HepG2 (cell line): ENCODE data around the gene AKR1C2. TPM values are rescaled to one million over a fixed set of nuclear protein-coding genes. Genes with fewer than 3 reads are reported as not detected.

ENCODE experiments used
- ATAD3A ChIP-seq: sonication (generic); formaldehyde crosslinking; IDR thresholded peaks from 2 replicates; pipeline ENCODE4 v1.4.0; 2020; ENCODE audit warnings: missing genetic modification reagents
- CTCF ChIP-seq: sonication (generic); formaldehyde crosslinking; IDR thresholded peaks from 2 replicates; pipeline ENCODE4 v1.5.0; 2020; ENCODE audit warnings: mild to moderate bottlenecking, missing genetic modification reagents, moderate library complexity
- FLYWCH1 ChIP-seq: sonication (generic); formaldehyde crosslinking; IDR thresholded peaks from 2 replicates; pipeline ENCODE4 v1.8.1; 2023; ENCODE audit warnings: mild to moderate bottlenecking, missing genetic modification reagents
- HNF1A ChIP-seq, 2 experiments: sonication (generic) in 1 of 2; formaldehyde crosslinking in 1 of 2; IDR thresholded peaks; 2 replicates each; pipeline versions ENCODE4 v1.4.0 to v1.6.1; 2016 to 2020; ENCODE audit warnings: borderline replicate concordance in 1 of 2, low read depth in 1 of 2, mild to moderate bottlenecking in 1 of 2, missing genetic modification reagents in 1 of 2
- IRF2 ChIP-seq: IDR thresholded peaks from 2 replicates; pipeline ENCODE4 v1.6.1; 2018; ENCODE audit warnings: missing genetic modification reagents, missing compliant biosample characterization
- ISX ChIP-seq: sonication (generic); formaldehyde crosslinking; conservative IDR thresholded peaks from 2 replicates; pipeline ENCODE4 v1.5.0; 2020; ENCODE audit warnings: missing genetic modification reagents
- JARID2 ChIP-seq: sonication (generic); formaldehyde crosslinking; IDR thresholded peaks from 2 replicates; pipeline ENCODE4 v1.8.1; 2023; ENCODE audit warnings: missing genetic modification reagents, inconsistent platforms; ENCODE audit not compliant: insufficient replicate concordance
- JUNB ChIP-seq: sonication (generic); formaldehyde crosslinking; IDR thresholded peaks from 2 replicates; pipeline ENCODE4 v1.8.0; 2022; ENCODE audit warnings: missing genetic modification reagents, mild to moderate bottlenecking, borderline replicate concordance
- NRL ChIP-seq: sonication (generic); formaldehyde crosslinking; IDR thresholded peaks from 2 replicates; pipeline ENCODE4 v1.5.0; 2020; ENCODE audit warnings: missing genetic modification reagents, mild to moderate bottlenecking, moderate library complexity, borderline replicate concordance
- RFX1 ChIP-seq: fragments of 450-650 bp; IDR thresholded peaks from 2 replicates; pipeline ENCODE4 v1.6.1; 2017
- SKI ChIP-seq: fragments of 450-650 bp; IDR thresholded peaks from one replicate; pipeline ENCODE4 v1.6.1; 2018; ENCODE audit warnings: mild to moderate bottlenecking; ENCODE audit not compliant: partially characterized antibody
- SOX5 ChIP-seq: IDR thresholded peaks from 2 replicates; pipeline ENCODE4 v1.6.1; 2016; ENCODE audit warnings: borderline replicate concordance
- STAT5B ChIP-seq: sonication (generic); formaldehyde crosslinking; IDR thresholded peaks from 2 replicates; pipeline ENCODE4 v1.4.0; 2020; ENCODE audit warnings: missing genetic modification reagents
- TCF7L2 ChIP-seq: IDR thresholded peaks from 2 replicates; pipeline ENCODE4 v1.6.1; 2011; ENCODE audit warnings: mild to moderate bottlenecking, low read depth, low read length, moderate library complexity
- ZFP37 ChIP-seq: sonication (generic); formaldehyde crosslinking; IDR thresholded peaks from 2 replicates; pipeline ENCODE4 v1.4.0; 2020; ENCODE audit warnings: missing genetic modification reagents, borderline replicate concordance
- ZGPAT ChIP-seq: IDR thresholded peaks from 2 replicates; pipeline ENCODE4 v1.6.1; 2016; ENCODE audit warnings: mild to moderate bottlenecking
- ZNF263 ChIP-seq: sonication (generic); formaldehyde crosslinking; IDR thresholded peaks from 2 replicates; pipeline ENCODE4 v1.4.0; 2020; ENCODE audit warnings: missing genetic modification reagents
- ZNF414 ChIP-seq: sonication (generic); formaldehyde crosslinking; IDR thresholded peaks from 2 replicates; pipeline ENCODE4 v1.5.0; 2020; ENCODE audit warnings: missing genetic modification reagents
- ZNF563 ChIP-seq: sonication (generic); formaldehyde crosslinking; IDR thresholded peaks from 2 replicates; pipeline ENCODE4 v1.8.0; 2022; ENCODE audit warnings: mild to moderate bottlenecking, moderate library complexity, missing genetic modification reagents
- ZNF713 ChIP-seq: sonication (generic); formaldehyde crosslinking; IDR thresholded peaks from 2 replicates; pipeline ENCODE4 v1.4.0; 2020; ENCODE audit warnings: mild to moderate bottlenecking, missing genetic modification reagents
- ZNF792 ChIP-seq: IDR thresholded peaks from 2 replicates; pipeline ENCODE4 v1.6.1; 2016
- ZNF878 ChIP-seq: sonication (generic); formaldehyde crosslinking; IDR thresholded peaks from 2 replicates; pipeline ENCODE4 v1.8.1; 2023; ENCODE audit warnings: mild to moderate bottlenecking, missing genetic modification reagents, moderate library complexity
- polyA plus RNA-seq, 8 experiments: library from polyadenylated mRNA; depleted of rRNA in 3 of 8; stranded (reverse) in 7 of 8; unstranded in 1 of 8; fragments of >200 nt; fragmentation: Illumina TruSeq in 4 of 8; extraction: Trizol in 4 of 8; gene quantifications; 2 replicates each; pipeline versions ENCODE4 v1.2.1 to v1.2.3, GENCODE V29; 2011 to 2016; ENCODE audit warnings: low read depth in 4 of 8, missing spikeins in 1 of 8, mixed read lengths in 1 of 8; ENCODE audit not compliant: insufficient read depth in 1 of 8
- total RNA-seq, 5 experiments: library from RNA; depleted of rRNA; stranded (reverse); fragments of >200 nt; fragmentation: Illumina TruSeq; extraction: Trizol; gene quantifications; 2 replicates each; pipeline ENCODE4 v1.2.3, GENCODE V29; 2016; ENCODE audit warnings: low read depth in 1 of 5

Gene AKR1C2
- total and polyA plus RNA-seq, 2 of the 13 experiments (the other 11 are each of a cell fraction or from before 2014, with no cell fraction given), result 140 to 900 TPM

- TF ChIP-seq ZNF414 (CRISPR knock-in tag) (no peak), STAT5B (no peak), CTCF (CRISPR knock-in tag) (no peak), IRF2 (CRISPR knock-in tag) (peak; percentile 58; the same call in 1 of the 2 replicates), TCF7L2 (no peak), ZNF563 (CRISPR knock-in tag) (no peak), ZNF263 (CRISPR knock-in tag) (no peak), ZFP37 (no peak), RFX1 (no peak), NRL (CRISPR knock-in tag) (no peak), ZNF713 (CRISPR knock-in tag) (no peak), SKI (peak; percentile 25), ZNF792 (CRISPR knock-in tag) (0 out of 2 replicates have a peak, but pooled peaks have one; percentile 46), FLYWCH1 (CRISPR knock-in tag) (no peak), ZGPAT (CRISPR knock-in tag) (peak; percentile 80), JUNB (CRISPR knock-in tag) (peak; percentile 93; the same call in 1 of the 2 replicates), ATAD3A (CRISPR knock-in tag) (no peak), ZNF878 (no peak), SOX5 (CRISPR knock-in tag) (peak; percentile 78; the same call in 1 of the 2 replicates), JARID2 (no peak), ISX (CRISPR knock-in tag) (0 out of 2 replicates have a peak, but pooled peaks have one; percentile 6), HNF1A (IDR thresholded peaks at IDR 0.05; ENCODE audit: low read depth) (peak; percentile 84), HNF1A (CRISPR knock-in tag; IDR thresholded peaks at IDR 0.05; ENCODE audit: borderline replicate concordance) (peak; percentile 79; the same call in 1 of the 2 replicates)
Measured at GRCh38 chr10:4947635-4948596, 55.7 kb downstream of the AKR1C2 start (continued).
